Measurements from ENCODE around the gene KLHL14. TPM values are rescaled to one million over a fixed set of nuclear protein-coding genes. Genes with fewer than 3 reads are reported as not detected.
"Not testable (repeated sequence)": the region's sequence is repeated elsewhere in the genome, so short reads cannot be mapped to it uniquely, and the experiment has no call there.

KLHL14 gene, protein sequence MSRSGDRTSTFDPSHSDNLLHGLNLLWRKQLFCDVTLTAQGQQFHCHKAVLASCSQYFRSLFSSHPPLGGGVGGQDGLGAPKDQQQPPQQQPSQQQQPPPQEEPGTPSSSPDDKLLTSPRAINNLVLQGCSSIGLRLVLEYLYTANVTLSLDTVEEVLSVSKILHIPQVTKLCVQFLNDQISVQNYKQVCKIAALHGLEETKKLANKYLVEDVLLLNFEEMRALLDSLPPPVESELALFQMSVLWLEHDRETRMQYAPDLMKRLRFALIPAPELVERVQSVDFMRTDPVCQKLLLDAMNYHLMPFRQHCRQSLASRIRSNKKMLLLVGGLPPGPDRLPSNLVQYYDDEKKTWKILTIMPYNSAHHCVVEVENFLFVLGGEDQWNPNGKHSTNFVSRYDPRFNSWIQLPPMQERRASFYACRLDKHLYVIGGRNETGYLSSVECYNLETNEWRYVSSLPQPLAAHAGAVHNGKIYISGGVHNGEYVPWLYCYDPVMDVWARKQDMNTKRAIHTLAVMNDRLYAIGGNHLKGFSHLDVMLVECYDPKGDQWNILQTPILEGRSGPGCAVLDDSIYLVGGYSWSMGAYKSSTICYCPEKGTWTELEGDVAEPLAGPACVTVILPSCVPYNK
- not detected in 2 replicates for total RNA-seq (2014; rRNA removed; shearing (Covaris generic); ENCODE audit: low replicate concordance)

DNA sequence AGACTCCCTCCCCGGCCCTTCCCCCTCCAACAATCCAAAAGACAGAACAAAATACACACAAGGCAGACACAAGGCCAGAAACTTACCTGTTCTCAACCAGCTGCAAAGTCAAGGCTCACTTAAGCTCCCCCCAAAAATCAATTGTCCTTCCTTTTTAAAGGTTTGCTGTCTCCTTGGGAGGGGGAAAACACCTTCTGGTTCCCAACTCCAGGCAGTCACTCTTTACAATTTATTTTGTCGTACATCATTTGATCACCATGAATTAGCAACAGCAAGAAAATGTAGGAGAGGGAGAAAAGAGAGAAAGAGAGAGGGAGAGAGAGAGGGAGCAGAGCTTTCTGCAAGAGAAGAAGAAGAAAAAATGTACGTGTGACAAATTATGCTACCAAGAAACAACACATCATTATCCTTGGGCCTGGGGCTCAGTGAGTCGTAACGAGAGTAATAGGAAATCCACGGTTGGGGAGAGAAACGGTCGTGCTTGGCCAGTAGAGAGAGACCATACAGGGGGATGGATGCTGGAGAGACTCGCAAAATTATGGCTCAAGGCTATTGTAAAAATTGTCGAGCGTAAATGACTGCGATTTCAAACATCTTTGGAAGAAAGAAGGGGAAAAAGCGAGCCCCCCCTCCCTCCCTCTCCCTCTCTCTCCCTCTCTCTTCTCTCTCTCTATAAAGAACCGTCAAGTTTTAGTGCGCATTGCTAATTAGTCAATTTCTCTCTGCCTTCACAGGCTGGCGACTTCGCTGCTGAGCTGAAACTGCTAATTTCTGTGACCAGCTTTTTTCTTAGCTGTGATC lies at the start of gene KLHL14:
Gene KLHL14, minus strand, starts transcription at position 443 of the 801 bp plus-strand sequence. CDS start 2,432 bp downstream, outside the sequence.
- Histone ChIP-seq H3K27me3 (peaks cover 17% of the 10 kb centered on the region), H3K36me3 (no peaks in the 10 kb centered on the region), H3K9me3 (no peaks in the 10 kb centered on the region), H3K4me3 (no peak within 1 kb of the TSS)
- no peak for DNase-seq

DNA sequence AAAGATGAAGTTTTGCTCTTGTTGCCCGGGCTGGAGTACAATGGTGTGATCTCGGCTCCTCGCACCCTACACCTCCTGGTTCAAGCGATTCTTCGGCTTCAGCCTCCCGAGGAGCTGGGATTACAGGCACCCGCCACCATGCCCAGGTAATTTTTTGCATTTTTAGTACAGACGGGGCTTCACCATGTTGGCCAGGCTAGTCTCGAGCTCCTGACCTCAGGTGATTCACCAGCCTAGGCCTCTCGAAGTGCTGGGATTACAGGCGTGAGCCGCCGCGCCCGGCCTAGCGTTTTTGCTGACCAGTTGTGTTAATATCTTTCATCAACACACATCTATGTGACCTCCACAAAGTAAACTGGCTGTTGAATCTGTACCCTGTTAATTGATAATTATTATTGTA lies 49.4 kb upstream of the KLHL14 start:
- no peaks in the 10 kb centered on the region for H3K9me3 ChIP-seq
- no peak for DNase-seq
- no peaks in the 10 kb centered on the region for H3K27me3 ChIP-seq
- H3K36me3 ChIP-seq = no peaks in the 10 kb centered on the region
- no peak overlapping the region for H3K4me3 ChIP-seq

DNA sequence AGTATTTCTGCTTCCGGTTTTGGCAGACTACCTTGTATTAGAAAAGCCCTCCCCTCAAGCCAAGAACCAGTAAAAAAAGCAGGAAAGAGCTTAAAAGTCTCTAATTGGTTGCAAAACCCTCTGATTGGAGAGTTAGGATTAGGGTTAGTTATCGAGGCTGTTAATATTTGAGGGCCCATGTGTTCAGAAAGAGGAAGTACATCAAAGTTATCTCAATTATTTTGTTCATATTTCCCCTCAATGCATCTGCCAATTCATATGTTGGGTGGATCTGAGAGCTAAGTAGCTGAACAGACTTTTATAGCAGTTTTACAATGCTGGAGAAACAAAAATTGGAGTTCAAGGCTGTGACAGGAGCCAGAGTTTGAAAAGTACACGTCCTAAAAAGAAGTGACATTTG lies 43.1 kb upstream of the KLHL14 start:
- no peaks in the 10 kb centered on the region for H3K27me3 ChIP-seq
- no peaks in the 10 kb centered on the region for H3K9me3 ChIP-seq
- no peak for DNase-seq
- H3K36me3 ChIP-seq = no peaks in the 10 kb centered on the region
- H3K4me3 ChIP-seq = no peak overlapping the region

DNA sequence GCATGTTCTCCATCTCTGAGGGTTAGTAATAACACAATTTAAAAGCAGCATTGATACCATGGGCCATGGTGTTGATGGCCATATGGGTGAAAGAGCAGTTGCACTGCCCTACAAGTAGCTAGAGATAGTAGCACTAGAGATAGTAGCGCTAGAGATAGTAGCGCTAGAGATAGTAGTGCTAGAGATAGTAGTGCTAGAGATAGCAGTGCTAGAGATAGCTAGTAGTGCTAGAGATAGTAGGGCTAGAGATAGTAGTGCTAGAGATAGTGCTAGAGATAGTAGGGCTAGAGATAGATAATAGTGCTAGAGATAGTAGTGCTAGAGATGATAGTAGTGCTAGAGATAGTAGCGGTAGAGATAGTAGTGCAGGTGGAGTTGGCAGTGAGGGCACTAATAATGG lies 39.5 kb upstream of the KLHL14 start:
- Histone ChIP-seq H3K4me3 (no peak overlapping the region), H3K36me3 (no peaks in the 10 kb centered on the region), H3K9me3 (no peaks in the 10 kb centered on the region), H3K27me3 (no peaks in the 10 kb centered on the region)
- DNase-seq = no peak

DNA sequence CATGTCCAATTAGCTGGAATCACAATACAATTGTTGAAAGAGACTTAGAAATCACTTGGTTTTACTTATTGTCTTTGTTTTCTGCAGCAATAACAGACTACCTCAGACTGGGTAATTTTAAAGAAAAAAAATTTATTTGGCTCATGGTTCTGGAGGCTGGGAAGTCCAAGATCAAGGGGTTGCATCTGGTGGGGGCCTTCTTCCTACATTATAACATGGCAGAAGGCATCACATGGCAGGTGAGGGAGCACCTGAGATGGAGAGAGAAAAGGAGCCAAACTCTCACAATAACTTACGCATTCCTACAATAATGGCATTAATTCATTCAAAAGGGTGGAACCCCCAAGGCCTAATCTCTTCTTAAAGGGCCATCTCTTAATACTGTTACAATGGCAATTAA lies 37.5 kb upstream of the KLHL14 start:
- no peaks in the 10 kb centered on the region for H3K27me3 ChIP-seq
- no peaks in the 10 kb centered on the region for H3K36me3 ChIP-seq
- no peaks in the 10 kb centered on the region for H3K9me3 ChIP-seq
- no peak overlapping the region for H3K4me3 ChIP-seq
- no peak for DNase-seq

DNA sequence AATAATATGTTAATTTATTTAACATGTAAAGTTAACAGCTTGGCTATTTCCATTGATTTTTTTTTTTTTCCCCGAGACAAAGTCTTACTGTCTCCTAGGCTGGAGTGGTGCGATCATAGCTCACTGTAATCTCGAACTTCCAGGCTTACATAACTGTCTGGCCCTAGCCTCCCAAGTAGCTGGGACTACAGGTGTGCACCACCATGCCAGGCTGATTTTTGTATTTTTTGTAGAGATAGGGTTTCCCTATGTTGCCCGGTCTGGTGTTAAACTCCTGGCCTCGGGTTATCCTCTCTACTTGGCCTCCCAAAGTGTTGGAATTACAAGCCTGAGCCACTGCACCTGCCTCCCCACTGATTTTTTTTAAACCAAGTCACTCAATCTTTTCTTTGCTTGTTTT lies 32.5 kb upstream of the KLHL14 start:
- Histone ChIP-seq H3K27me3 (no peaks in the 10 kb centered on the region), H3K9me3 (no peaks in the 10 kb centered on the region), H3K36me3 (no peaks in the 10 kb centered on the region), H3K4me3 (no peak overlapping the region)
- DNase-seq = no peak

DNA sequence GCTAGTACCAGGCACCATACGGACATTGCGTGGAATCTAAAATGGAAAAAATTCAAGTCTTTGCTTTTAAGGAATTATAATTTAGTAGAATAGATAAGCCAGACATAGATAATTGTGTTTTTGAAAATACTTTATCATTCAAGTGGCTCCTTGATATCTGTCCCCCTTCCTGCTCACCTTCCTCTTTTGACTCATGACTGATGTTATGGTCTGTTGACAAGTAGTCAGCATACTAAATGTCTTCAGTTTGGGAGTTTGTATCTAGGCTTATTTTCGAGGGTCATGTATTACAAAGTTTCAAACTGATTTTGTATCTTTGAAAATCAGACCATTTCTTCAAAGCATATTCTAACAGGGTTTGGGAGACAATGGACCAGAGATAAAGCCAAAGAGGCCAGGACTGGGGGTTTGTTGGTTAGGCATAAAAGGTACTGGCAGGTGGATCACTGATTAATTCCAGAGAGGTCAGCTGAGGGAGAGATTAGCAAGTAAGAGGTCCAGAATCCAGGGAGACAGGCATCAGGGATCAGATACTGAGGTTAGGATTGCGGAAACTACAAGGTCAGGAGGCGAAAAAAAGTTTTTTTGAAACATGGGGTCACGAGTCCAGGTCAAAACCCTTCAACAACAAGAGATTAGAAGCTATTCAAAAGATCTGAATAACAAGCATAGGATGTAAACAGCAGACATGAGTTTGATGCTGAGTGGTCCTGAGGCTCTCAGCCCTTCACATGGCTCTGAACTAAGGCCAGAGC lies 31.5 kb upstream of the KLHL14 start:
- DNase-seq = no peak
- Histone ChIP-seq H3K27me3 (no peaks in the 10 kb centered on the region), H3K9me3 (no peaks in the 10 kb centered on the region), H3K36me3 (no peaks in the 10 kb centered on the region), H3K4me3 (no peak overlapping the region)

DNA sequence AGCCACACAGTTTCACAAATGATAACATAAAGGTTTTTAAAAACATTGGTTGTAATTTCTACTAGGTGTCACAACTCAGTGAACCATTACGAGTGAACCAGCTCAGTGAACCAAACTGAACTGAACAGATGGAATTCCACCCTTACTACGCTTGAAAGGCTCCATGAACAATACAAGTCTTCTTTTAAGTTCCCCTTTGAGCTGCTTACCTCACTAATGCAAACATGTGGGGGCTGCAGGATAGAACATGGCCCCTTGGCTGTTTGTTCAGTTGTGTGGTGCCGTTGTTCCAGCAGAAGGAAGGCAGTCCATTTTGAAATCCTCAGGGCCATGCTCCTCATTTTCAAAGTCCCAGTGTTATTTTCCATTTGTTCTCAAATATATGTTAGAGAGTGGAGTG lies 30.7 kb upstream of the KLHL14 start:
- no peaks in the 10 kb centered on the region for H3K9me3 ChIP-seq
- no peak for DNase-seq
- no peaks in the 10 kb centered on the region for H3K36me3 ChIP-seq
- no peak overlapping the region for H3K4me3 ChIP-seq
- H3K27me3 ChIP-seq = no peaks in the 10 kb centered on the region

DNA sequence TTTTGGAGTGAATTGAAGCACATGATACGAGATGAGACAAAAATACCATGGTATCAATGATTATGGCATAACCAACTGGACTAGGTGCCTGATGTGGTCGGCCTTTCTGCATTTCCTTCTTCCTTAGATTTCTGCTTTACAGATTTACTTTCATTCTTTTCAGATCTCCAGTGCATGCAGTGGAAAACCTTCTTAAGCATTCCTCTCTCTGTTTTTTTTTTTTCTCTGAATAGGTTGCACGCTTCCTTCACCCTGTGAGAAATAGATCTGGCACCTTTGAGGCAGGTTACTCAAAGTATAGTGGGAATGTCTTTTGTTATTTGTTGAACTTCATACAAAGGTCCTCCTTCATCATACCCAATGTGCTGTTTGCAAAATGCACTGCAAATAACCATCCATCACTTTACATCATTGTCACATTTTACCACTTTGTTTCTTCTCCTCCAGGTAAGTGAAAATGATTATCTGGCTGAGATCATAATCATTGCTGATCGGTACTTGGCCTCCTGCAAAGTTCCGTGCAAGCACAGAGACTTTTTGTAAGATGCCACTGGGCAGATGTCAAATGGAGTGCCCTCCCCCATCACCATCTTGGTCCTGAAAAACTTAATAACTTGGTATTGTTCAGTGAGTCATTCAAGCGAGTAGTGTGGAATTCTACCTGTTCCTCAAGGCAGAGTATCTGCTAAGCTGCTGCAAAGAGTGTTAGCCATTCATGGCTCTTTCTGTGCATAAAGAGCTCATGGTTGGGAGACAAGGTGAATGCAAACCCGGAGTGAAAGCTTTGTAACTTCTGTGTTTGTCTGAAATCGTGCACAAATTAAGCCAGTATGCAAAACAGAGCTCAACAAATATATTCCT lies 30.0 kb upstream of the KLHL14 start:
- no peak for DNase-seq
- no peaks in the 10 kb centered on the region for H3K36me3 ChIP-seq
- no peaks in the 10 kb centered on the region for H3K9me3 ChIP-seq
- no peaks in the 10 kb centered on the region for H3K27me3 ChIP-seq
- H3K4me3 ChIP-seq = no peak overlapping the region

DNA sequence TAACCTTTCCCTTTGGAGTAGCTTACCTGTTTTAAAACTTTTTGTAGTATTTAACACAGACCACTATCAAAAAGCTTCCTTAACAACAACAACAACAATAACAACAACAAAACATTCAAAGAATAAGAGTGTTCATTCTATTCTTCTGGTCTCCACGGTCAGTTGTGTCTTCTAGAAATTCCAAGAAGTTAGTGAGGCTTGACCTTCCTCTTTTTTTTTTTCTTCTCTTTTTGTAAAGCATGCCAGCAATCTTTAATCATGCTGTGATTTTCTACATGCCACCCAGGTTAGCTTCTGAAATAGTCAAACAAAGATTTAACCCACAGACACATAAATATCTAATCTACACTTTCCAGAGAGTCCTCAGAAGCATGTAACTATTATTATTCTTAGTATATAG lies 28.4 kb upstream of the KLHL14 start:
- H3K4me3 ChIP-seq = no peak overlapping the region
- H3K9me3 ChIP-seq = no peaks in the 10 kb centered on the region
- no peaks in the 10 kb centered on the region for H3K27me3 ChIP-seq
- no peaks in the 10 kb centered on the region for H3K36me3 ChIP-seq
- no peak for DNase-seq

DNA sequence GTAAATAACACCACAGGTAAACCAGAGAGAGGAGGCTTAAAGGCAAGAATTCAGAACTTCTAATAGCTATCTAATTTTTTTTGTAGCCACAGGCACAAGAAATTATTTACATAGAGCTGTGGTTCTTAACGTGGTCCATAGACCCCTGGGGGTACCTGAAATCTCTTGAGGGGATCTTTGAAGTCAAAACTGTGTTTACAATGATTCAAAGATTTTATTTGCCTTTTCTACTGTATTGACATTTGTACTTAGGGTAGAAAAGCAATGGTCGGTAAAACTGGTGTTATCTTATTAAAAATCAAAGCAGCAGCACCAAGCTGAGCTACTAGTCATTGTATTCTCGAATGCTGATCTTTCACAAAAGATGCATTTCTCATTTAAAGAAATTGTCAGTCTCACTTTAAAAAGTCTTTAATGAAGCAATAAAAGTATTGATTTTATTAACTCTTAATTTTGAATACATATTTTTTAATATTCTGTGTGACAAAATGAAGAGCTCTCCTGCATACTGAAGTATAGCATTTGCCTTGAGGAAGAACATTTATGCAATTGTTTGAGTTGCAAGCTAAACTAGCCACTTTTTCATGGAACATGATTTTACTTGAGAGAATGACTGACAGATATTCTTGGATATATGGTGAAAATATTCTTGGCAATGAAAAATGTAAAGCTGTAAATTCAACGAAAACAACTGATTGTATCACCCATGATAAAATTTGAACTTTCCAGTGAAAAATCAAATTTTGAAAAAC lies 25.6 kb upstream of the KLHL14 start:
- no peak overlapping the region for H3K4me3 ChIP-seq
- no peak for DNase-seq
- no peaks in the 10 kb centered on the region for H3K9me3 ChIP-seq
- H3K36me3 ChIP-seq = no peaks in the 10 kb centered on the region
- no peaks in the 10 kb centered on the region for H3K27me3 ChIP-seq

DNA sequence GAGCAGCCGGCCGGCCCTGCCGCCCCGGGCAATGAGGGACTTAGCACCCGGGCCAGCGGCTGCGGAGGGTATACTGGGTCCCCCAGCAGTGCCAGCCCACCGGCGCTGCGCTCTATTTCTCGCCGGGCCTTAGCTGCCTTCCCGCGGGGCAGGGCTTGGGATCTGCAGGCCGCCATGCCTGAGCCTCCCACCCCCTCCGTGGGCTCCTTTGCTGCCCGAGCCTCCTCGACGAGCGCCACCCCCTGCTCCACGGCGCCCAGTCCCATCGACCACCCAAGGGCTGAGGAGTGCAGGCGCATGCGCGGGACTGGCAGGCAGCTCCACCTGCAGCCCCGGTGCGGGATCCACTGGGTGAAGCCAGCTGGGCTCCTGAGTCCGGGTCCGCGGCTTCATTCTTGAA lies 21.8 kb upstream of the KLHL14 start:
- H3K27me3 ChIP-seq, H3K36me3 ChIP-seq, DNase-seq, H3K4me3 ChIP-seq, H3K9me3 ChIP-seq: not testable (repeated sequence)

DNA sequence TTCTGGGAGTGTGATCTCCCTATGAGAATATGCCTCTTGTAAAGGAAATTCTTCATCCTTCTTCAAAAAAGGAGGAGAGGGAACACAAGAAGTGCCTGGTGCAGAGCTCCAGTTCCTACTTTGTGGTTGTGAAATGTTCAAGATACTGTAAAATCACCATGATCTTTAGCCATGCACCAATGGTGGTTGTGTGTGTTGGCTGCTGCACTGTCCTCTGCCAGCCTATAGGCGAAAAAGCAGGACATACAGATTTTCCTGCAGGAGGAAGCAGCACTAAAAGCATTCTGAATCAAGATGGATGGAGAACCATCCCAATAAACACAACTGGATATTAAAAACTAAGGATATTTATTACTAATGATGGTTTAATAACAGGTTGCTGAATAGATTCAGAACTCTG lies 6.2 kb upstream of the KLHL14 start:
- H3K4me3 ChIP-seq = no peak overlapping the region
- no peak for DNase-seq
- no peaks in the 10 kb centered on the region for H3K36me3 ChIP-seq
- no peaks in the 10 kb centered on the region for H3K27me3 ChIP-seq
- no peaks in the 10 kb centered on the region for H3K9me3 ChIP-seq

DNA sequence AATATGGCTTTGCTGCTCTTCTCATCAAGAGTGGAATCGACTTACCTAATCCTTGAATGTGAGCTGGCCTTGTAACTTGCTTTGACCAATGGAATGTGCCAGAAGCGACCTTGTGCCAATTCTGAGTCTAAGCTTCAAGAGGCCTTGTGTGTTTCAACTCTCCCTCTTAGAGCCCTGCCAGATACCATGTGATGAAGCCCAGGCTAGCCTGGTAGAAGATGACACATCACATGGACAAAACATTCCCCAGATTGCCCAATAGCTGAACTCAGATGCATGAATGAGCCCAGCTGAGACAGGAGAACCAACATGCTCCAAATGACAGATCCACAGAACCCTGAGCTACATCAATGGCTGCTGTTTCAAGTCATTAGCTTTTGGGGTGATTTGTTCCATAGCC lies 4.2 kb upstream of the KLHL14 start:
- Histone ChIP-seq H3K27me3 (peaks cover 6% of the 10 kb centered on the region; the same call in 1 of the 2 replicates), H3K9me3 (no peaks in the 10 kb centered on the region), H3K4me3 (no peak overlapping the region), H3K36me3 (no peaks in the 10 kb centered on the region)
- DNase-seq = no peak

DNA sequence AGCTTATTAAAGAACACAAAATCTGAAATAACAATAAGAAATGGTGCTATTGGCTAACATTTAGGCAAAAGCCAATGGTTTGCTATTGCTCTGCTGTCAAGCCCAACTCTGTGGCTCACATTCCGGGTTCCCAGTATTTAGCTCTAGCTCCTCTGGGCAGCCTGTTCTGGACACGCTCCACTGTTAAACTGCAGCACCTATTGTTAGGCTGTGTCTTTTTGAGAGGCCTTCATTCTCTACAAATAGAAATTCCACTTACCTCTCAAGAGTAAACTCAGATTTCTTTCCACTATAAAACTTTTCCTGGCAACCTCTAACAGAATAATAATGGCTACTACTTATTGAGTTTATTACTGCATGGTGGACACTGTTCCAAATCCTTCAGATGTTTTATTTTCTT lies 3.7 kb upstream of the KLHL14 start:
- Histone ChIP-seq H3K36me3 (no peaks in the 10 kb centered on the region), H3K9me3 (no peaks in the 10 kb centered on the region), H3K4me3 (no peak overlapping the region), H3K27me3 (peaks cover 6% of the 10 kb centered on the region; the same call in 1 of the 2 replicates)
- DNase-seq = no peak
